CD4-positive, alpha-beta T cell treated with Interleukin-1 beta for 1 hour (primary cell): ENCODE data around the gene GLRA2.
"Not testable (repeated sequence)": the region's sequence is repeated elsewhere in the genome, so short reads cannot be mapped to it uniquely, and the experiment has no call there.

Experiments
- DNase-seq, 2 donors: peaks; one replicate each; pipeline ENCODE4 v3.0.0-alpha.2; 2020 to 2022

GLRA2 gene

GRCh38 chrX:14594521-14594920 lies 65.2 kb downstream of the GLRA2 start:
- DNase-seq, result no peak

- DNase-seq, result no peak
These were observed 69.0 kb downstream of the GLRA2 start for GRCh38 chrX:14598330-14598729.

- no peak for DNase-seq
These were observed 78.2 kb downstream of the GLRA2 start for GRCh38 chrX:14607446-14607985.

GRCh38 chrX:14612450-14612849 lies 83.1 kb downstream of the GLRA2 start:
- not testable (repeated sequence) for DNase-seq

- DNase-seq, result no peak
These were observed 87.0 kb downstream of the GLRA2 start for GRCh38 chrX:14616301-14616700.

- DNase-seq, result no peak
These were observed 87.5 kb downstream of the GLRA2 start for GRCh38 chrX:14616836-14617235.

GRCh38 chrX:14618177-14618965 lies 89.0 kb downstream of the GLRA2 start:
- DNase-seq, result no peak

- no peak for DNase-seq
These were observed 101.4 kb downstream of the GLRA2 start for GRCh38 chrX:14630733-14631132.

GRCh38 chrX:14641681-14642655 lies 112.6 kb downstream of the GLRA2 start:
- DNase-seq, result no peak

- DNase-seq, result no peak
These were observed 131.6 kb downstream of the GLRA2 start for GRCh38 chrX:14660970-14661369.

GRCh38 chrX:14670819-14671218 lies 141.5 kb downstream of the GLRA2 start:
- no peak for DNase-seq

GRCh38 chrX:14672611-14673172 lies 143.4 kb downstream of the GLRA2 start:
- DNase-seq, result no peak

- no peak for DNase-seq
These were observed 143.9 kb downstream of the GLRA2 start for GRCh38 chrX:14673236-14673635.

GRCh38 chrX:14673764-14674163 lies 144.4 kb downstream of the GLRA2 start:
- peak in 1 of 2 donors; percentile 1 for DNase-seq

- no peak for DNase-seq
These were observed 146.2 kb downstream of the GLRA2 start for GRCh38 chrX:14675500-14675899.

GRCh38 chrX:14676431-14676830 lies 147.1 kb downstream of the GLRA2 start:
- no peak for DNase-seq

- not testable (repeated sequence) for DNase-seq
These were observed 159.0 kb downstream of the GLRA2 start for GRCh38 chrX:14688331-14688730.

GRCh38 chrX:14690553-14690952 lies 161.2 kb downstream of the GLRA2 start:
- no peak for DNase-seq

- DNase-seq, result no peak
These were observed 165.3 kb downstream of the GLRA2 start for GRCh38 chrX:14694611-14695010.

GRCh38 chrX:14697451-14697850 lies 168.1 kb downstream of the GLRA2 start:
- peak; percentile 2 to 3 for DNase-seq

GRCh38 chrX:14698790-14699189 lies 169.5 kb downstream of the GLRA2 start:
- DNase-seq, result no peak

GRCh38 chrX:14700982-14701381 lies 171.6 kb downstream of the GLRA2 start:
- DNase-seq, result no peak

GRCh38 chrX:14702145-14702544 lies 172.8 kb downstream of the GLRA2 start:
- no peak for DNase-seq
